GM23338 (cell line): ENCODE measurements around the gene CDK5. TPM values are rescaled to one million over a fixed set of nuclear protein-coding genes. Genes with fewer than 3 reads are reported as not detected.
A peak's percentile ranks its signal among the peaks of the same experiment; 100 is the strongest.

Experiments
- ATAC-seq: fragments of 200-7000 bp; cut with Tn5 transposase; 3 replicates; pipeline ENCODE4 v1.9.1; 2020
- DNase-seq: peaks from one replicate; pipeline ENCODE4 v3.0.0-alpha.2; 2015; ENCODE audit warnings: low spot score
- H2AFZ ChIP-seq: fragments of 200-600 bp; sonication (generic); 2 replicates; pipeline ENCODE4 v1.8.0; 2016; ENCODE audit warnings: antibody characterized with exemption, mild to moderate bottlenecking, moderate library complexity
- H3F3A ChIP-seq: fragments of 200-600 bp; sonication (generic); replicated peaks from 2 replicates; pipeline ENCODE4 v1.8.0; 2017; ENCODE audit warnings: antibody characterized with exemption, mixed run types, low read depth
- H3K27ac ChIP-seq: fragments of 200-600 bp; sonication (generic); 2 replicates; pipeline ENCODE4 v1.6.1; 2016; ENCODE audit warnings: low read depth
- H3K27me3 ChIP-seq: fragments of 200-600 bp; sonication (generic); 2 replicates; pipeline ENCODE4 v1.8.0; 2016; ENCODE audit warnings: mild to moderate bottlenecking, mixed run types, moderate library complexity; ENCODE audit not compliant: insufficient read depth
- H3K36me3 ChIP-seq: fragments of 200-600 bp; sonication (generic); 2 replicates; pipeline ENCODE4 v1.8.0; 2016; ENCODE audit warnings: mild to moderate bottlenecking; ENCODE audit not compliant: insufficient read depth
- H3K4me1 ChIP-seq: fragments of 200-600 bp; sonication (generic); 2 replicates; pipeline ENCODE4 v1.8.0; 2016; ENCODE audit warnings: mild to moderate bottlenecking, moderate library complexity; ENCODE audit not compliant: insufficient read depth
- H3K4me2 ChIP-seq: fragments of 200-600 bp; sonication (generic); 2 replicates; pipeline ENCODE4 v1.7.1; 2017; ENCODE audit warnings: mixed run types
- H3K4me3 ChIP-seq: fragments of 200-600 bp; sonication (generic); 2 replicates; pipeline ENCODE4 v1.6.1; 2016; ENCODE audit warnings: mixed run types
- H3K79me2 ChIP-seq: fragments of 200-600 bp; sonication (generic); replicated peaks from 2 replicates; pipeline ENCODE4 v1.8.0; 2017; ENCODE audit warnings: mild to moderate bottlenecking; ENCODE audit not compliant: insufficient read depth
- H3K9me2 ChIP-seq: fragments of 200-600 bp; sonication (generic); 2 replicates; pipeline ENCODE4 v1.8.0; 2017; ENCODE audit not compliant: insufficient read depth
- H4K20me1 ChIP-seq: fragments of 200-600 bp; sonication (generic); replicated peaks from 2 replicates; pipeline ENCODE4 v1.8.0; 2017; ENCODE audit warnings: mild to moderate bottlenecking; ENCODE audit not compliant: insufficient read depth
- H3K27ac Mint-ChIP-seq: 2 replicates; pipeline ENCODE4 v1.8.0; 2020; ENCODE audit warnings: inconsistent platforms, mild to moderate bottlenecking, moderate library complexity, mixed read lengths
- H3K27me3 Mint-ChIP-seq: 3 replicates; pipeline ENCODE4 v1.8.0; 2022; ENCODE audit warnings: low read depth, mild to moderate bottlenecking, moderate library complexity, mixed read lengths, inconsistent platforms; ENCODE audit not compliant: insufficient read depth, poor library complexity
- H3K36me3 Mint-ChIP-seq: 3 replicates; pipeline ENCODE4 v1.8.0; 2021; ENCODE audit warnings: low read depth, mild to moderate bottlenecking, inconsistent platforms, moderate library complexity, mixed read lengths
- H3K4me1 Mint-ChIP-seq: 3 replicates; pipeline ENCODE4 v1.8.0; 2020; ENCODE audit warnings: mild to moderate bottlenecking, inconsistent platforms, mixed read lengths
- H3K4me3 Mint-ChIP-seq: 3 replicates; pipeline ENCODE4 v1.8.0; 2021; ENCODE audit warnings: moderate library complexity, mild to moderate bottlenecking, inconsistent platforms, mixed read lengths
- H3K9me3 Mint-ChIP-seq: 3 replicates; pipeline ENCODE4 v1.8.0; 2020; ENCODE audit warnings: moderate library complexity, mild to moderate bottlenecking, inconsistent platforms, mixed read lengths
- EZH2 ChIP-seq: fragments of 200-600 bp; sonication (generic); IDR thresholded peaks from one replicate; pipeline ENCODE4 v1.8.0; 2017; ENCODE audit warnings: antibody characterized with exemption, mild to moderate bottlenecking, low read depth; ENCODE audit not compliant: unreplicated experiment
- EZH2phosphoT487 ChIP-seq: fragments of 200-600 bp; sonication (generic); IDR thresholded peaks from one replicate; pipeline ENCODE4 v1.8.1; 2018; ENCODE audit warnings: antibody characterized with exemption; ENCODE audit not compliant: unreplicated experiment
- polyA plus RNA-seq: library from polyadenylated mRNA; unstranded; fragments of >200 nt; fragmentation: Nextera tagmentation; extraction: Ambion mirVana; gene quantifications from 2 replicates; pipeline ENCODE4 v1.2.1, GENCODE V29; 2016
- total RNA-seq: library from RNA; depleted of rRNA; stranded (reverse); fragments of >200 nt; shearing (Covaris generic); gene quantifications from 2 replicates; pipeline ENCODE4 v1.2.3, GENCODE V29; 2014
- TF ChIP-seq, protein P1 (sequence below), 2 experiments: fragments of 200-600 bp in 1 of 2; sonication (generic) in 1 of 2; conservative IDR thresholded peaks; 2 replicates each; pipeline versions ENCODE4 v1.5.1 to v1.6.1; 2016 to 2017; ENCODE audit warnings: antibody characterized with exemption in 2 of 2, low read depth in 2 of 2, mild to moderate bottlenecking in 2 of 2, moderate library complexity in 1 of 2
- TF ChIP-seq, protein P2 (sequence below): IDR thresholded peaks from 2 replicates; pipeline ENCODE4 v1.6.1; 2016; ENCODE audit warnings: antibody characterized with exemption

Gene CDK5
- total and polyA plus RNA-seq, 2 experiments from 2014 or later, result 19.8 to 27.1 TPM

DNA sequence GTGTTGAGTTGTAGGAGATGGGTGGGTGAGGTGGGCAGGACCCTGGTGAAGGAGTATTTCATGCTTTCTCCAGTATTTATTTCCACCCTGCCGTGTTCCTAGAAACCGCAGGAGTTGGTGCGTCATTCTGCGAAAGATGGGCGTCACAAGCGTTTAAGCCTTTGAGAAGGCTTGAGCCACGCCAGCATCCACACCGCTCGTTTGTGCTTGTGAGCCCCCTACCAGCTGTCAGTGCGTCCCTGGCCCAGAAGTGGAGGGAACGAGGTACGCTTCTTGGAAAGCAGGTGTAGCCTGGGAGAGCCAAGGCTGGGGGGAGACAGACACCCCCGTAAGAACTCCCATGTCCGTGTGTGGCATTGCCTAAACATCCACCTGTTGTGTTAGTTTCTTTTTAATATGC, 34.3 kb upstream of the CDK5 start:
- Histone ChIP-seq H3F3A (peaks cover 17% of the 10 kb centered on the region; the same call in 1 of the 2 replicates), H3K36me3 (no peaks in the 10 kb centered on the region), H3K4me1 (peaks cover 20% of the 10 kb centered on the region), H3K9me2 (no peaks in the 10 kb centered on the region), H3K27ac (no peak overlapping the region), H3K79me2 (peaks cover 97% of the 10 kb centered on the region), H4K20me1 (peaks cover 80% of the 10 kb centered on the region), H3K4me2 (no peak overlapping the region), H3K4me3 (no peak overlapping the region), H3K27me3 (peaks cover 32% of the 10 kb centered on the region), H2AFZ (no peak overlapping the region)
- H3K4me3 Mint-ChIP-seq, result no peak overlapping the region
- ATAC-seq (no peak), DNase-seq (no peak)
- H3K4me1 Mint-ChIP-seq, result peaks cover 38% of the 10 kb centered on the region
- peaks cover 36% of the 10 kb centered on the region for H3K27me3 Mint-ChIP-seq
- H3K9me3 Mint-ChIP-seq, result no peaks in the 10 kb centered on the region; the same call in 2 of the 3 replicates
- peaks cover 17% of the 10 kb centered on the region for H3K36me3 Mint-ChIP-seq
- no peak overlapping the region for H3K27ac Mint-ChIP-seq
- TF ChIP-seq, protein P1, sequence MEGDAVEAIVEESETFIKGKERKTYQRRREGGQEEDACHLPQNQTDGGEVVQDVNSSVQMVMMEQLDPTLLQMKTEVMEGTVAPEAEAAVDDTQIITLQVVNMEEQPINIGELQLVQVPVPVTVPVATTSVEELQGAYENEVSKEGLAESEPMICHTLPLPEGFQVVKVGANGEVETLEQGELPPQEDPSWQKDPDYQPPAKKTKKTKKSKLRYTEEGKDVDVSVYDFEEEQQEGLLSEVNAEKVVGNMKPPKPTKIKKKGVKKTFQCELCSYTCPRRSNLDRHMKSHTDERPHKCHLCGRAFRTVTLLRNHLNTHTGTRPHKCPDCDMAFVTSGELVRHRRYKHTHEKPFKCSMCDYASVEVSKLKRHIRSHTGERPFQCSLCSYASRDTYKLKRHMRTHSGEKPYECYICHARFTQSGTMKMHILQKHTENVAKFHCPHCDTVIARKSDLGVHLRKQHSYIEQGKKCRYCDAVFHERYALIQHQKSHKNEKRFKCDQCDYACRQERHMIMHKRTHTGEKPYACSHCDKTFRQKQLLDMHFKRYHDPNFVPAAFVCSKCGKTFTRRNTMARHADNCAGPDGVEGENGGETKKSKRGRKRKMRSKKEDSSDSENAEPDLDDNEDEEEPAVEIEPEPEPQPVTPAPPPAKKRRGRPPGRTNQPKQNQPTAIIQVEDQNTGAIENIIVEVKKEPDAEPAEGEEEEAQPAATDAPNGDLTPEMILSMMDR (conservative IDR thresholded peaks at IDR 0.05; ENCODE audit: low read depth in 2 of 2), result no peak

DNA sequence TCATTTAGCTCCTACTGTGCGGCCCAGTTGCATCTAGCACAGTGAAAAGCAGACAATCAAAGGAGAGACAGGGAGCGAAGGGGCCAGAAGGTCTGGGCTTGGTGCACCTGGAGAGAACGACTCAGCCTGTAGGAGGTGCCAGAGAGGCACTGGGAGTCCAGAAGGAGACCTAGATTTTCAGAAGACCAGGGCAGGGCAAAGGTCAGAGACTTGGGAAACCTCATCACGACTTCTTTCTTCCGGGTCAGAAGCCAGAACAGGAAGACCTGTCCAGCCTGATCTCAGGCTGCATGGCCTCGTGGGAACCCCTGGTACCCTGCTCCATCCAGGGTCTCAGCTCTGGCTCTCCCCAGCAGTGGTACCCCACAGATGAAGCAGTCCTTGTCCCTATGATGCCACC, 33.7 kb upstream of the CDK5 start:
- H3K27ac Mint-ChIP-seq, result no peak overlapping the region
- Histone ChIP-seq H3K79me2 (peaks cover 92% of the 10 kb centered on the region), H3K27me3 (peaks cover 35% of the 10 kb centered on the region), H4K20me1 (peaks cover 80% of the 10 kb centered on the region), H2AFZ (no peak overlapping the region), H3K9me2 (no peaks in the 10 kb centered on the region), H3K4me1 (peaks cover 20% of the 10 kb centered on the region), H3K4me3 (no peak overlapping the region), H3K4me2 (no peak overlapping the region), H3F3A (peaks cover 17% of the 10 kb centered on the region; the same call in 1 of the 2 replicates), H3K36me3 (no peaks in the 10 kb centered on the region), H3K27ac (no peak overlapping the region)
- DNase-seq (peak; percentile 84), ATAC-seq (peak; percentile 34)
- H3K4me3 Mint-ChIP-seq, result no peak overlapping the region; the same call in 2 of the 3 replicates
- H3K36me3 Mint-ChIP-seq, result peaks cover 17% of the 10 kb centered on the region
- TF ChIP-seq, protein P2, sequence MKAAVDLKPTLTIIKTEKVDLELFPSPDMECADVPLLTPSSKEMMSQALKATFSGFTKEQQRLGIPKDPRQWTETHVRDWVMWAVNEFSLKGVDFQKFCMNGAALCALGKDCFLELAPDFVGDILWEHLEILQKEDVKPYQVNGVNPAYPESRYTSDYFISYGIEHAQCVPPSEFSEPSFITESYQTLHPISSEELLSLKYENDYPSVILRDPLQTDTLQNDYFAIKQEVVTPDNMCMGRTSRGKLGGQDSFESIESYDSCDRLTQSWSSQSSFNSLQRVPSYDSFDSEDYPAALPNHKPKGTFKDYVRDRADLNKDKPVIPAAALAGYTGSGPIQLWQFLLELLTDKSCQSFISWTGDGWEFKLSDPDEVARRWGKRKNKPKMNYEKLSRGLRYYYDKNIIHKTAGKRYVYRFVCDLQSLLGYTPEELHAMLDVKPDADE, result no peak
- TF ChIP-seq, protein P1 (conservative IDR thresholded peaks at IDR 0.05; ENCODE audit: low read depth in 2 of 2), result peak; percentile 72 to 82
- TF ChIP-seq EZH2, result no peak
- no peak for TF ChIP-seq EZH2phosphoT487
- H3K27me3 Mint-ChIP-seq, result peaks cover 36% of the 10 kb centered on the region
- H3K4me1 Mint-ChIP-seq, result peaks cover 38% of the 10 kb centered on the region
- no peaks in the 10 kb centered on the region; the same call in 2 of the 3 replicates for H3K9me3 Mint-ChIP-seq
